IPS-15b (cell line): ENCODE results near the gene TIMM44.

Experiments used
- H3K27me3 ChIP-seq: one replicate; pipeline ENCODE4 v1.6.1; 2013; ENCODE audit warnings: low read length; ENCODE audit not compliant: control insufficient read depth, insufficient read depth
- H3K36me3 ChIP-seq: one replicate; pipeline ENCODE4 v1.6.1; 2013; ENCODE audit warnings: low read length; ENCODE audit not compliant: control insufficient read depth, insufficient read depth
- H3K4me1 ChIP-seq: one replicate; pipeline ENCODE4 v1.6.1; 2013; ENCODE audit warnings: mild to moderate bottlenecking, low read length; ENCODE audit not compliant: control insufficient read depth, insufficient read depth
- H3K4me3 ChIP-seq: one replicate; pipeline ENCODE4 v1.5.1; 2013; ENCODE audit warnings: low read depth, low read length
- H3K9ac ChIP-seq: one replicate; pipeline ENCODE4 v1.6.1; 2013; ENCODE audit warnings: low read depth, mild to moderate bottlenecking, low read length
- H3K9me3 ChIP-seq: one replicate; pipeline ENCODE4 v1.6.1; 2013; ENCODE audit warnings: mild to moderate bottlenecking, low read length; ENCODE audit not compliant: control insufficient read depth, insufficient read depth

Gene TIMM44, protein sequence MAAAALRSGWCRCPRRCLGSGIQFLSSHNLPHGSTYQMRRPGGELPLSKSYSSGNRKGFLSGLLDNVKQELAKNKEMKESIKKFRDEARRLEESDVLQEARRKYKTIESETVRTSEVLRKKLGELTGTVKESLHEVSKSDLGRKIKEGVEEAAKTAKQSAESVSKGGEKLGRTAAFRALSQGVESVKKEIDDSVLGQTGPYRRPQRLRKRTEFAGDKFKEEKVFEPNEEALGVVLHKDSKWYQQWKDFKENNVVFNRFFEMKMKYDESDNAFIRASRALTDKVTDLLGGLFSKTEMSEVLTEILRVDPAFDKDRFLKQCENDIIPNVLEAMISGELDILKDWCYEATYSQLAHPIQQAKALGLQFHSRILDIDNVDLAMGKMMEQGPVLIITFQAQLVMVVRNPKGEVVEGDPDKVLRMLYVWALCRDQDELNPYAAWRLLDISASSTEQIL

DNA sequence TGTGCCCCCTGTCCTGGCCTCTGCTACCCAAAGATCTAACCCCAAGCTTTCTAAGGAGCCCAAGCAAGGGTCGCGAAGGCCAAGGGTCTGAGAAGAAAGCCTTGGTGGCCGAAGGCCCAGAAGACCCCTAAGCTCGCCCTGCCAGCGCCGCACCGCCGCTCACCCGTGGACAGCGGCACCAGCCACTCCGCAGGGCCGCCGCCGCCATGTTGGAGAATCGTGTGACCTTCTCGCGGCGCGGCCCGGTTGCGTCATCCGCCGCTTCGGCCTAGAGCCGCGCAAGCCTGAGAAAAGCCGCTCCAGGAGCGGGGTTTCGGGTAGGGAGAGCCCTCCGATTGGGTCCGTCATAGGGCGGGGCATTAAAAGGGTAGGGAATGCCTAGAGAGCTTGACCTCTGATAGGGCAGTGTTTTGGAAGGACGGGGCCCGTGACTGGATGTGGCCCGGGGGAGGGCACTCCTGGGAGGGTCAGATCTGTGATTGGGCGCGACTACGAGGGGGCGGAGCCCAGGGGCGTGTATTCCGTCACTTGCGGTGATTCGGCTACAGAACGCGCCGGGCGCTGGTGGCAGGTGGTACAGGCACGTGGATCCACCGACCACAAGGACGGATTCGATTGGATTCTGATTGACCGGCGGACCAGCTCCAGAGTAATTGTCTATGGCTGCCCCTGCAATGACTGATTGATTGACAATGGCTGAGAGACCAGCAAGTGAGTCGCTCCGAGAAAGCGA, at the start of gene TIMM44:
Gene TIMM44, minus strand, starts transcription at position 223 of the 733 bp plus-strand sequence. Its CDS starts 15 bp downstream, at position 208.
- peak within 1 kb of the TSS; percentile 98 for H3K9ac ChIP-seq
- H3K36me3 ChIP-seq: peaks cover 15% of the 10 kb centered on the region
- H3K4me3 ChIP-seq: peak within 1 kb of the TSS; percentile 87
- H3K4me1 ChIP-seq: no peaks in the 10 kb centered on the region
- H3K27me3 ChIP-seq: no peaks in the 10 kb centered on the region
- H3K9me3 ChIP-seq: no peaks in the 10 kb centered on the region

DNA sequence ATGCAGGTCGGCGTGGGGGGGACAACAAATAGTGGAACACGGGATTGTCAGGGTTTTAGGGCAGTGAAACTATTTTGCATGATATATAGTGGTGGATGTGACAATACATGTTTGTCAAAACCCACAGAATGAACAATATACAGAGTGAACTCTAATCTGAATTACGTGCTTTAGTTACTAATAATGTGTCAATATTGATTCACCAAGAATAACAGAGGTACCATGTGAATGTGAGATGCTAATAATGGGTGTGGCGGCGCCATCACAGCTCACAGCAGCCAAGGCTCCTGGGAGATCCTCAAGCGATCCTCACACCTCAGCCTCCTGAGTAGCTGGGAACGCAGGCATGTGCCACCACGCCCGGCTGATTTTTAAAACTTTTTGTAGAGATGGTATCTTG, 49.1 kb upstream of the TIMM44 start:
- no peaks in the 10 kb centered on the region for H3K27me3 ChIP-seq
- no peaks in the 10 kb centered on the region for H3K4me1 ChIP-seq
- H3K9me3 ChIP-seq: no peaks in the 10 kb centered on the region
- no peak overlapping the region for H3K9ac ChIP-seq
- no peak overlapping the region for H3K4me3 ChIP-seq
- peaks cover 43% of the 10 kb centered on the region for H3K36me3 ChIP-seq

DNA sequence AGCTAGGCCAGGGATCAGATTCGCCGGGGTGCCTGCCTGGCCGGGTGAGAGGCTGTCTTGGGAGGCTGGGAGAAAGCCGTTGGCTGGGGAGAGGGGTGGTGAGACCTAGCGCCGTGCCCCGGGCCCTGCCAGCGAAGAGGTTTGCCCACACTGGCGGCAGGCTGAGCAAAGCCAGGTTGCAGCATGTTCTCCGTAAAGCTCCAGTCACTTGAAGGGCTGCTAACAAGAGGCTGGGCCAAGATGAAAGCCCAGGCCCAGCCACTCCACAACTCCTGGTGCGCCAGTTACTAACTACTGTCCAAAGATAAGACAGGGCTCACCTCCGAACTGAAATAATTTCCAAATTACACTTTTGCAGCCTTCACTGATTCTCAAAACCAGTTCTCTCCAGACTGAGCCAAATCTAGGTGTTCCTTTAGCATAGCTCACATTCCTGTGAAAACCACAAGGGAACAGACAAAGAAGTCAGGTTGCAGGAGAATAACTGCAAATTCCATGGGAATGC, 45.7 kb upstream of the TIMM44 start:
- no peaks in the 10 kb centered on the region for H3K4me1 ChIP-seq
- no peak overlapping the region for H3K9ac ChIP-seq
- no peaks in the 10 kb centered on the region for H3K27me3 ChIP-seq
- no peaks in the 10 kb centered on the region for H3K9me3 ChIP-seq
- no peak overlapping the region for H3K4me3 ChIP-seq
- H3K36me3 ChIP-seq: peaks cover 69% of the 10 kb centered on the region

DNA sequence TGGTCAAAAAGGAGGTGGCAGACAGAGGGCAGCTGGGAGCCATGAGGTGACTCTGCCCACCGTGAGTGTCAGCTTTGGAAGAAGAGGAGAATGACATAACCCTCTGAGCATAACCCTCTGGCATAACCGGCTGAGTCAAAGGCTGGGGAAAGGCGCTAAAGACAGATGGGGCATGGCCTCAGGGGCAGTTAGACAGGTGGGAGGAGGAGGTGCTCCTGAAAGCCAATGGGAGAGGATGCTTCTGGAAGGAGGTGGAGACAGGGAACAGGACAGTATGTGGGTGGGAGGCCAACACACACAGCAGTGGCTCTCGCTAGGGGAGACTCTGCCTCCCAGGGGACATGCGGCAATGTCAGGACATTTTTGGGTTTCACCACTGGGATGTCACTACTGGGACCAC, 44.8 kb upstream of the TIMM44 start:
- Histone ChIP-seq H3K4me3 (no peak overlapping the region), H3K9me3 (no peaks in the 10 kb centered on the region), H3K27me3 (no peaks in the 10 kb centered on the region), H3K4me1 (no peaks in the 10 kb centered on the region), H3K9ac (no peak overlapping the region), H3K36me3 (peaks cover 77% of the 10 kb centered on the region)

DNA sequence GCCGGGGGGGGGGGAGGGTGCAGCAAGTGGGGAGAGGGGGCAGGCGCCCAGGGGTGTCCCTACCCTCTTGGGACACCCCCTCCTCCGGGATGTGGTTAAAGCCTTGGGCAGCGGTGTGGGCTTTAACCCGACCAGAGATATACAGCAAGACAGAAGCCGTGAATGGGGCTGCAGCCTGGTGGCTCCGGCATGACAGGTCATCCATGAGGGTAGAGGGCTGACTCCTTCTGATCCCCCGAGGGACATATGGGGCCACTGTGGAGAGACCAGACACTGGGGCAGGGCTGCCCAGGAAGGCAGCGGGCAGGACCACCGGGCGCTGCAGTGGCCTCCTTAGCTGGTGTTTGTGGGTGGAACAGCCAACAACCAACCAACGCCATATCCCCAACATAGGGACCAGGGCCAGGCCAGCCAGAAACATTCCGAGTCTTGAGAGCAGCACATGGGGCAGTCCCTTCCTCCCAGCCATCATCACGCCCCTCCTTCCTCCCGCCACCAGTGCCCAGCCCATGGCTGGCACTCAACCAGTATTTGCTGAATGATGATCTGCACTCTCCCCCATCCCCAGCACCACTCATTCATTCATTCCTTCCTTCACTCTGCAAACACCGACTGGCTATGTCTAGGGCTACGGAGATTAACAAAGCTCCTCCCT, 43.8 kb upstream of the TIMM44 start:
- H3K4me1 ChIP-seq: no peaks in the 10 kb centered on the region
- H3K36me3 ChIP-seq: peaks cover 79% of the 10 kb centered on the region
- H3K9me3 ChIP-seq: no peaks in the 10 kb centered on the region
- no peak overlapping the region for H3K4me3 ChIP-seq
- H3K9ac ChIP-seq: no peak overlapping the region
- H3K27me3 ChIP-seq: no peaks in the 10 kb centered on the region

DNA sequence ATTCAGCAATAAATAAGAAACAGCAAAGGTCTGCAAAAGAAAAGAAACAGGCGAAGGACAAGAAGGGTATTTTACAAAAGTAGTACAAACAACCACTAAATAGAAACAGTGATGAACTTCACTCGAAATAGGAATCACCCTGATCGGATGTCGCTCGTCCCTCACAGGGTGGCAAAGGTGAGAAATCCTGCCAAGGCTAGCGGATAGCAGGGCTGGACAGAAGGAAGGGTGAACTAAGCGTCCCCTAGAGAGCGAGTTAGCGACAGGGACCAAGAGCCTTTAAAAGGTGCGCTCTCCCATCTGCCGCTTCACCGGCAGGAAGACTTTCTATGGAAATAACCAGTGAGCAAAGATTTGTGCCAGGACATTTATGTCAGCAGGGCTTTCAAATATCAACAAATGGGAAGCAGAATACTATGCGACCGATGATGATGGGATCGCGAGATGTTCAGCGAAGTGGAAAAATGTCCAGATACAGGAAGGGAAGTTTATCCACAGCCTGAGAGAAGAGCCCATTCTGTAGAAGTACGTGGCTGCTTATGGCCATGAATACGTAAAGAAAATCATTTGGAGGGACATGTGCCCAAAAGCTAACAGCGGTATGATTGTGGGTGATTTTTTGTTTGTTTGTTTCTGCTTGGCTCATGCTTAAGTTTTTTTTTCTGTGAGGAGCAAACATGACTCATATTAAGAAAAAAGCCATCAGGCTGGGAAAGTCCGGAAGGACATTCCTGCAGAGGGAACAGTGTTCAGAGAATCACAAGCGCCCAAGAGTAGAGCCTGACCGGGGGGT, 43.1 kb upstream of the TIMM44 start:
- Histone ChIP-seq H3K4me1 (no peaks in the 10 kb centered on the region), H3K27me3 (no peaks in the 10 kb centered on the region), H3K9me3 (no peaks in the 10 kb centered on the region), H3K9ac (no peak overlapping the region), H3K4me3 (no peak overlapping the region), H3K36me3 (peaks cover 84% of the 10 kb centered on the region)

DNA sequence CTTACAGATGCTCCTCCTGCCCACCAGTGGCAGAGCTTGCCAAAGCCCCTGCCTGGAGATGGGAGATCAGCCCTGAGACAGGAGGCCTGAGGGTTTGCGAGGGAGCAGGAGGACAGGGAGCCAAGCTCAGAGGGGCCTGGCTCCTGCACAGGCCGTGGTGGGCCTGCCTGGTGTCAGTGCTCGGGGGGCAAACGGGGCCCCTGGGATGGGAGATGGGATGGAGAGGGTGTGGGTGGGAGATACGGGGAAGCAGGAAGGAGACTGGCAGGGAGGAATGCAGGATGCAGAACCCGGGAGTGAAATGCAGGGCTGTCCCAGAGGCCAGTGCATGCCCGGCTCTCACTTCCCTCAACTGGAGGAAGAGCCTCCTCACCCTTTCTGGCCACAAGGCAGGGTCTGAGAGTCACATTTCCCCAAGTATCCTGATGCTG, 42.0 kb upstream of the TIMM44 start:
- H3K36me3 ChIP-seq: peaks cover 80% of the 10 kb centered on the region
- no peak overlapping the region for H3K9ac ChIP-seq

DNA sequence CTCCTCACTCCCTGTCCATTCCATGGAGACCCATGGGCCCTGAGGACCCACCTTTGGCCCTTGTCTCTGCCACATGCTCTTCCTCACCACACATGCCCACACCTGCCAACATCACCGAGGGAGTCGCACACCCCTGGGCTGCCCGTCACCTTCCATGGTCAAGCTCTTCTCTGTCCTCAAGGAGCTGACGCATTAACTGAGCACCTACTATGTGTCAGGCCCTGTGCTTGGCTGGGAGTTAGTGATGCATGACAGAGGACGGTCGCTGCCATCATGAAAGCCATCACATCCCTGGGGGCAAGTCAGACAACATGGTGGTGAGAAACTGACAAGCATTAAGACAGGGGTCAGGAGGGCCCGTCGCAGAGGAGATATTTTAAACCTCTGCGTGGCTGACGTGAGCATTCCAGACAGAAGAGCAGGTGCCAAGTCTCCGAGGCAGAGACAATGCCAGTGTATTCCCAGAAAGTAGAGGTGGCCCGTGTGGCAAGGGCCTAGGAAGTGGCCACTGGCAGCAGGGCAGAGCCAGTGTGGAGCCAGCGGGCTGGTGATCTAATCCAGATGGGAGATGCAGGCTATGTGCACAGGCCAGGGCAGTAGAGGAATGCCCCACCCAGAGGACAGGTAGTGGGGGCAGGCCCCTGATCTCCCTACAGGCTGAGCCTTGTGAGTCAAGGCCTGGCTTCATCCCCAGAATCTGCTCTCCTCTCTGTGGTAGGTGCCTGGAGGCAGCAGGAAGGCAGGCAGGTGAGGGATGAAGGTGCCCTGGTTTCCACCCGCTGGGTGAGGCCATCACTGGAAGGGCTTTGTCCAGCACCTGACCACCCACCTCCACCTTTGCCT, 40.8 kb upstream of the TIMM44 start:
- H3K4me1 ChIP-seq: no peaks in the 10 kb centered on the region
- no peak overlapping the region for H3K9ac ChIP-seq
- no peak overlapping the region for H3K4me3 ChIP-seq
- no peaks in the 10 kb centered on the region for H3K9me3 ChIP-seq
- peaks cover 82% of the 10 kb centered on the region for H3K36me3 ChIP-seq
- no peaks in the 10 kb centered on the region for H3K27me3 ChIP-seq

More for the DNA sequence above, 42.0 kb upstream of the TIMM44 start:
- no peaks in the 10 kb centered on the region for H3K27me3 ChIP-seq
- no peaks in the 10 kb centered on the region for H3K4me1 ChIP-seq
- H3K4me3 ChIP-seq: no peak overlapping the region
- H3K9me3 ChIP-seq: no peaks in the 10 kb centered on the region

DNA sequence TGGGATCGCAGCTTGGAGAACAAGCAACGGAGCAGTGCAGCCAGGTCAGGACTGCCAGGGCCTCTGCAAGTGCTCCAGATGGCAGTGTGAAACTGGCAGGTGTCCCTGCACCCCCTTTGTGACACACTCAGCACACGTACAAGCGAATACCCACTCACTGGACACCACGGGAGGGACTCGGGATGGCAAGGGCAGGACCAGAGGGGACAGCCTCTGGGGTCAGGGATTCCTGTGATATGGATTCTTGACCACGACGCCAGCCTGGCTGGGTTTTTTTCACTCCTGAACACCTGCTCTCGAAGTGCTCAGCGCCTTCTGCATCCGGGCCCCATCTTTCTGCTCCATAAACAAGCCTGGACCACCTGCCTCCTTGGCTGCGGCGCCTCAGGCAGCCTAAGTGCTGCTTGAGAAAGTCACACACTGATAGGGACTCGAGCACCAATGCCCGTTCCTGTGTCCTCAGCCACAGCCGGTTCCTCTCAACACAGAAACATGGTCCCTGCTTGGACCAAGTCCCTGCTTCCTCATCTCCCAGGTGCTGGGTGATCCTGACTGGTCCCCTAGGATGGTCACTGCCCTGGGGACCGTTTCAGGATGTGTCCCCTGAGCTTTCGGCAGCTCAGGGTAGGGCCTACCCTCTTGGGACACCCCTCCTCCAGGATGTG, 40.0 kb upstream of the TIMM44 start:
- Histone ChIP-seq H3K9ac (peak overlapping the region; percentile 37), H3K36me3 (peaks cover 82% of the 10 kb centered on the region)

DNA sequence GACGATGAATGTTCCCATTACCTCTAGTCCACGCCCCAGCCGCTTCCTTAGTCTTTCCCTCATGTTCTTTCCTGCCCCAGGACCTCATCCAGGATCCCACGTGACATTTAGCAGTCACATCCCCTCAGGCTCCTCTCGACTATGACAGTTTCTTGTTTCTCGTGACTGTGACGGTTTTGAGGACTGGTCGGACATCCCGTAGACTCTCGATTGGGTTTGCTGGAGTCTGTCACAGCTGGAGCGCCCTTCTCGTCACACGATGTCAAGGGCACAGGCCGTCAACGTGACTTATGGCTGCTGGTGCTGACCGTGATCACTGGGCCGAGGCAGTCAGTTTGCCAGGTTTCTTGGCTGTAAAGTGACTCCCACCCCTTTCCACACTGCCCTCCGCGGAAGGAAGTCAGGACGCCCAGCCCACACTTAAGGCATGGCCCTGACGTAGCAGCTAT, 39.2 kb upstream of the TIMM44 start:
- Histone ChIP-seq H3K27me3 (no peaks in the 10 kb centered on the region), H3K9me3 (no peaks in the 10 kb centered on the region), H3K4me1 (no peaks in the 10 kb centered on the region), H3K4me3 (no peak overlapping the region), H3K36me3 (peaks cover 82% of the 10 kb centered on the region), H3K9ac (no peak overlapping the region)

More for the DNA sequence above, 40.0 kb upstream of the TIMM44 start:
- no peaks in the 10 kb centered on the region for H3K9me3 ChIP-seq
- no peaks in the 10 kb centered on the region for H3K27me3 ChIP-seq
- H3K4me1 ChIP-seq: no peaks in the 10 kb centered on the region
- no peak overlapping the region for H3K4me3 ChIP-seq
